ENCODE results near the gene PYHIN1.
"Not testable (repeated sequence)": the region's sequence is repeated elsewhere in the genome, so short reads cannot be mapped to it uniquely, and the experiment has no call there.

The PYHIN1 gene

GRCh38 chr1:158978730-158979129, 47.4 kb downstream of the PYHIN1 start:
- DNase-seq (ENCODE audit: extremely low read depth in 1 of 2, low read depth in 1 of 2): no peak

GRCh38 chr1:158979229-158979628, 47.9 kb downstream of the PYHIN1 start:
- no peak for DNase-seq (ENCODE audit: extremely low read depth in 1 of 2, low read depth in 1 of 2)

- DNase-seq (ENCODE audit: extremely low read depth in 1 of 2, low read depth in 1 of 2): no peak
Observed at GRCh38 chr1:158983235-158983634, 51.9 kb downstream of the PYHIN1 start.

- DNase-seq (ENCODE audit: extremely low read depth in 1 of 2, low read depth in 1 of 2): no peak
Observed at GRCh38 chr1:158984386-158984785, 53.0 kb downstream of the PYHIN1 start.

- no peak for DNase-seq (ENCODE audit: extremely low read depth in 1 of 2, low read depth in 1 of 2)
Observed at GRCh38 chr1:158989424-158989823, 58.1 kb downstream of the PYHIN1 start.

- DNase-seq (ENCODE audit: extremely low read depth in 1 of 2, low read depth in 1 of 2): no peak
Observed at GRCh38 chr1:158992787-158993312, 61.5 kb downstream of the PYHIN1 start.

- no peak for DNase-seq (ENCODE audit: extremely low read depth in 1 of 2, low read depth in 1 of 2)
Observed at GRCh38 chr1:158996998-158997397, 65.6 kb downstream of the PYHIN1 start.

- no peak for DNase-seq (ENCODE audit: extremely low read depth in 1 of 2, low read depth in 1 of 2)
Observed at GRCh38 chr1:158998037-158998780, 66.9 kb downstream of the PYHIN1 start.

- DNase-seq (ENCODE audit: extremely low read depth in 1 of 2, low read depth in 1 of 2): no peak
Observed at GRCh38 chr1:158998781-158999161, 67.4 kb downstream of the PYHIN1 start.

GRCh38 chr1:158999316-159000069, 68.1 kb downstream of the PYHIN1 start:
- DNase-seq (ENCODE audit: extremely low read depth in 1 of 2, low read depth in 1 of 2): no peak

GRCh38 chr1:159000070-159000409, 68.7 kb downstream of the PYHIN1 start:
- no peak for DNase-seq (ENCODE audit: extremely low read depth in 1 of 2, low read depth in 1 of 2)

GRCh38 chr1:159000625-159001024, 69.3 kb downstream of the PYHIN1 start:
- no peak for DNase-seq (ENCODE audit: extremely low read depth in 1 of 2, low read depth in 1 of 2)

- no peak for DNase-seq (ENCODE audit: extremely low read depth in 1 of 2, low read depth in 1 of 2)
Observed at GRCh38 chr1:159005161-159005560, 73.8 kb downstream of the PYHIN1 start.

GRCh38 chr1:159005676-159006075, 74.3 kb downstream of the PYHIN1 start:
- no peak for DNase-seq (ENCODE audit: extremely low read depth in 1 of 2, low read depth in 1 of 2)

GRCh38 chr1:159006210-159006807, 75.0 kb downstream of the PYHIN1 start:
- not testable (repeated sequence) for DNase-seq (ENCODE audit: extremely low read depth in 1 of 2, low read depth in 1 of 2)

- DNase-seq (ENCODE audit: extremely low read depth in 1 of 2, low read depth in 1 of 2): no peak
Observed at GRCh38 chr1:159007726-159008125, 76.4 kb downstream of the PYHIN1 start.

GRCh38 chr1:159008744-159009188, 77.4 kb downstream of the PYHIN1 start:
- peak in 1 of 2 donors; percentile 29 for DNase-seq (ENCODE audit: extremely low read depth in 1 of 2, low read depth in 1 of 2)

GRCh38 chr1:159009287-159009686, 77.9 kb downstream of the PYHIN1 start:
- no peak for DNase-seq (ENCODE audit: extremely low read depth in 1 of 2, low read depth in 1 of 2)

GRCh38 chr1:159009704-159010361, 78.5 kb downstream of the PYHIN1 start, which contains the start of gene IFI16:
Gene IFI16, plus strand, starts transcription at chr1:159009907. Its CDS starts 4,774 bp downstream, at chr1:159014681.
- peak in 1 of 2 donors; percentile 32 for DNase-seq (ENCODE audit: extremely low read depth in 1 of 2, low read depth in 1 of 2)

- no peak for DNase-seq (ENCODE audit: extremely low read depth in 1 of 2, low read depth in 1 of 2)
Observed at GRCh38 chr1:159010391-159010790, 79.0 kb downstream of the PYHIN1 start.

- not testable (repeated sequence) for DNase-seq (ENCODE audit: extremely low read depth in 1 of 2, low read depth in 1 of 2)
Observed at GRCh38 chr1:159011001-159011400, 79.6 kb downstream of the PYHIN1 start.

All from activated CD8-positive, alpha-beta memory T cell treated with anti-CD3 and anti-CD28 coated beads for 1 hour (primary cell).